Ascending aorta (tissue), 2 donors: Measurements from ENCODE around the gene SRBD1. TPM values are rescaled to one million over a fixed set of nuclear protein-coding genes. Genes with fewer than 3 reads are reported as not detected.

Experiments
- DNase-seq, 2 donors: peaks; one replicate each; pipeline ENCODE4 v3.0.0-alpha.2; 2019; ENCODE audit warnings: low spot score in 2 of 2
- H3K27ac ChIP-seq, 2 donors: fragments of 200-600 bp; sonication (generic); one replicate each; pipeline ENCODE4 v1.5.1; 2016 to 2017; ENCODE audit warnings: mild to moderate bottlenecking in 1 of 2
- H3K27me3 ChIP-seq: fragments of 200-600 bp; sonication (generic); one replicate; pipeline ENCODE4 v1.5.1; 2017
- H3K36me3 ChIP-seq, 2 donors: fragments of 200-600 bp; sonication (generic); one replicate each; pipeline ENCODE4 v1.5.1; 2016
- H3K4me1 ChIP-seq, 2 donors: fragments of 200-600 bp; sonication (generic); one replicate each; pipeline ENCODE4 v1.5.1; 2016 to 2017; ENCODE audit warnings: mild to moderate bottlenecking in 1 of 2
- H3K4me3 ChIP-seq, 2 donors: fragments of 200-600 bp; sonication (generic); one replicate each; pipeline ENCODE4 v1.5.1; 2016 to 2017; ENCODE audit warnings: mild to moderate bottlenecking in 1 of 2
- H3K9me3 ChIP-seq, 2 donors: fragments of 200-600 bp; sonication (generic); one replicate each; pipeline ENCODE4 v1.5.1; 2016
- CTCF ChIP-seq, 3 experiments: fragments of 200-600 bp in 2 of 3; fragments of 450-650 bp in 1 of 3; sonication (generic) in 2 of 3; IDR thresholded peaks; one replicate each; pipeline ENCODE4 v1.5.1; 2016 to 2019; ENCODE audit warnings: antibody characterized with exemption in 3 of 3, mild to moderate bottlenecking in 1 of 3, moderate library complexity in 1 of 3
- intact Hi-C: fragments of 100-400 bp; cut with DNase I; formaldehyde crosslinking; loops from one replicate; pipeline ENCODE4 v1.15.1; 2023
- total RNA-seq: library from RNA; depleted of rRNA; stranded (reverse); fragments of >200 nt; gene quantifications from one replicate; pipeline ENCODE4 v1.1.0, GENCODE V29; 2016

SRBD1 gene
- total RNA-seq, 1 donor from 2014 or later: 7.6 TPM

GRCh38 chr2:45640576-45640975 lies 29.5 kb upstream of the SRBD1 start:
- no peak for DNase-seq
- intact Hi-C loops: loop anchor here (10.0 kb wide), 1 partner anchor 654 kb away; the partner anchor contains the start of gene EPAS1

GRCh38 chr2:45637440-45637839 lies 26.4 kb upstream of the SRBD1 start:
- TF ChIP-seq CTCF (IDR thresholded peaks at IDR 0.05): no peak
- DNase-seq: no peak
- Histone ChIP-seq H3K9me3 (no peaks in the 10 kb centered on the region), H3K4me1 (no peaks in the 10 kb centered on the region), H3K36me3 (no peaks in the 10 kb centered on the region), H3K27ac (no peak overlapping the region), H3K27me3 (no peaks in the 10 kb centered on the region), H3K4me3 (no peak overlapping the region)
- intact Hi-C loops: no loop called here

More at GRCh38 chr2:45640576-45640975, 29.5 kb upstream of the SRBD1 start:
- H3K36me3 ChIP-seq: no peaks in the 10 kb centered on the region
- no peaks in the 10 kb centered on the region for H3K9me3 ChIP-seq
- no peak overlapping the region for H3K4me3 ChIP-seq
- no peaks in the 10 kb centered on the region for H3K27me3 ChIP-seq
- no peak for TF ChIP-seq CTCF (IDR thresholded peaks at IDR 0.05)
- H3K27ac ChIP-seq: no peak overlapping the region
- H3K4me1 ChIP-seq: peaks cover 0 to 3% of the 10 kb centered on the region in 2 donors

- Histone ChIP-seq H3K9me3 (no peaks in the 10 kb centered on the region), H3K4me3 (no peak overlapping the region), H3K27me3 (no peaks in the 10 kb centered on the region), H3K36me3 (no peaks in the 10 kb centered on the region), H3K27ac (no peak overlapping the region), H3K4me1 (no peaks in the 10 kb centered on the region)
- no peak for TF ChIP-seq CTCF (IDR thresholded peaks at IDR 0.05)
- DNase-seq: no peak
- intact Hi-C loops: no loop called here
Measured at GRCh38 chr2:45636008-45636407, 24.9 kb upstream of the SRBD1 start.

- intact Hi-C loops: no loop called here
- no peak for TF ChIP-seq CTCF (IDR thresholded peaks at IDR 0.05)
- no peak for DNase-seq
- H3K36me3 ChIP-seq: no peaks in the 10 kb centered on the region
- H3K27me3 ChIP-seq: no peaks in the 10 kb centered on the region
- H3K4me1 ChIP-seq: no peaks in the 10 kb centered on the region
- no peak overlapping the region for H3K27ac ChIP-seq
- H3K4me3 ChIP-seq: no peak overlapping the region
- no peaks in the 10 kb centered on the region for H3K9me3 ChIP-seq
Measured at GRCh38 chr2:45634223-45634622, 23.2 kb upstream of the SRBD1 start.

- Histone ChIP-seq H3K4me1 (no peaks in the 10 kb centered on the region), H3K27ac (no peak overlapping the region), H3K36me3 (no peaks in the 10 kb centered on the region), H3K4me3 (no peak overlapping the region), H3K9me3 (no peaks in the 10 kb centered on the region), H3K27me3 (no peaks in the 10 kb centered on the region)
- no peak for TF ChIP-seq CTCF (IDR thresholded peaks at IDR 0.05)
- intact Hi-C loops: no loop called here
- DNase-seq: no peak
Measured at GRCh38 chr2:45631955-45632354, 20.9 kb upstream of the SRBD1 start.

- no peaks in the 10 kb centered on the region for H3K27me3 ChIP-seq
- no peak overlapping the region for H3K4me3 ChIP-seq
- TF ChIP-seq CTCF (IDR thresholded peaks at IDR 0.05): no peak
- no peaks in the 10 kb centered on the region for H3K9me3 ChIP-seq
- intact Hi-C loops: no loop called here
- no peak for DNase-seq
- no peaks in the 10 kb centered on the region for H3K36me3 ChIP-seq
- H3K4me1 ChIP-seq: no peaks in the 10 kb centered on the region
- H3K27ac ChIP-seq: no peak overlapping the region
Measured at GRCh38 chr2:45631319-45631718, 20.3 kb upstream of the SRBD1 start.
